ENCODE data around the gene ATP4B.

DNA sequence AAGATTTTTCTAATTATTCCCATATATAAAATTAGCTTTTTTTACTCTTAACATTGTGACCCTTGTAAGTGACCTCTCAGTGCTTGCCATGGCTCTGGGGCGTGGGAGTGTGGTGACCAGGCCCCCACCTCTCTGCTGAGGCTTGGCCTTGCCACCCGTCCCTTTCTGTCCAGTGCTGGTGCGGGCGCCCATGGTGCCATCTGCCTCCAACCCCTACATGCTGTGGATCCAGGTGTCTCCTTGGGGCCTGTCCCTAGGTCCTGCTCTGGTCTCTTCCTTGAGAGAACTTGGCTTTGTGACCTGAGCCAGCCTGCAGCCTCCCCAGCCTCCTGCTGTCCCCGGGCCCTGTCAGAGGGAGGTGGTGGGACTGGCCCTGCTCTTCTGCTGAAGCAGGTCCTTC is 46.0 kb downstream of the ATP4B start:
- TF ChIP-seq, protein P1, sequence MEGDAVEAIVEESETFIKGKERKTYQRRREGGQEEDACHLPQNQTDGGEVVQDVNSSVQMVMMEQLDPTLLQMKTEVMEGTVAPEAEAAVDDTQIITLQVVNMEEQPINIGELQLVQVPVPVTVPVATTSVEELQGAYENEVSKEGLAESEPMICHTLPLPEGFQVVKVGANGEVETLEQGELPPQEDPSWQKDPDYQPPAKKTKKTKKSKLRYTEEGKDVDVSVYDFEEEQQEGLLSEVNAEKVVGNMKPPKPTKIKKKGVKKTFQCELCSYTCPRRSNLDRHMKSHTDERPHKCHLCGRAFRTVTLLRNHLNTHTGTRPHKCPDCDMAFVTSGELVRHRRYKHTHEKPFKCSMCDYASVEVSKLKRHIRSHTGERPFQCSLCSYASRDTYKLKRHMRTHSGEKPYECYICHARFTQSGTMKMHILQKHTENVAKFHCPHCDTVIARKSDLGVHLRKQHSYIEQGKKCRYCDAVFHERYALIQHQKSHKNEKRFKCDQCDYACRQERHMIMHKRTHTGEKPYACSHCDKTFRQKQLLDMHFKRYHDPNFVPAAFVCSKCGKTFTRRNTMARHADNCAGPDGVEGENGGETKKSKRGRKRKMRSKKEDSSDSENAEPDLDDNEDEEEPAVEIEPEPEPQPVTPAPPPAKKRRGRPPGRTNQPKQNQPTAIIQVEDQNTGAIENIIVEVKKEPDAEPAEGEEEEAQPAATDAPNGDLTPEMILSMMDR (IDR thresholded peaks at IDR 0.05), result no peak
- no peak for TF ChIP-seq ZFX (IDR thresholded peaks at IDR 0.05; ENCODE audit: borderline replicate concordance)
